GM18951 (cell line): Measurements from ENCODE around the gene RARA.
A peak's percentile ranks its signal among the peaks of the same experiment; 100 is the strongest.

Experiments used
- POLR2A ChIP-seq: IDR thresholded peaks from 4 replicates; pipeline ENCODE4 v1.6.1; 2011; ENCODE audit warnings: mild to moderate bottlenecking; ENCODE audit not compliant: insufficient read length, insufficient read depth; ENCODE audit errors: extremely low read depth
- in situ Hi-C: fragments of 300-500 bp; cut with MboI; formaldehyde crosslinking; loops from one replicate; pipeline ENCODE4 v1.12.0; 2022; ENCODE audit warnings: low sequenced_read_pairs, mixed read lengths, inconsistent platforms; ENCODE audit not compliant: unreplicated experiment

The RARA gene

GRCh38 chr17:40323391-40324381 is 14.7 kb downstream of the RARA start:
- in situ Hi-C loops, result no loop called here
- peak; percentile 36 for TF ChIP-seq POLR2A

DNA sequence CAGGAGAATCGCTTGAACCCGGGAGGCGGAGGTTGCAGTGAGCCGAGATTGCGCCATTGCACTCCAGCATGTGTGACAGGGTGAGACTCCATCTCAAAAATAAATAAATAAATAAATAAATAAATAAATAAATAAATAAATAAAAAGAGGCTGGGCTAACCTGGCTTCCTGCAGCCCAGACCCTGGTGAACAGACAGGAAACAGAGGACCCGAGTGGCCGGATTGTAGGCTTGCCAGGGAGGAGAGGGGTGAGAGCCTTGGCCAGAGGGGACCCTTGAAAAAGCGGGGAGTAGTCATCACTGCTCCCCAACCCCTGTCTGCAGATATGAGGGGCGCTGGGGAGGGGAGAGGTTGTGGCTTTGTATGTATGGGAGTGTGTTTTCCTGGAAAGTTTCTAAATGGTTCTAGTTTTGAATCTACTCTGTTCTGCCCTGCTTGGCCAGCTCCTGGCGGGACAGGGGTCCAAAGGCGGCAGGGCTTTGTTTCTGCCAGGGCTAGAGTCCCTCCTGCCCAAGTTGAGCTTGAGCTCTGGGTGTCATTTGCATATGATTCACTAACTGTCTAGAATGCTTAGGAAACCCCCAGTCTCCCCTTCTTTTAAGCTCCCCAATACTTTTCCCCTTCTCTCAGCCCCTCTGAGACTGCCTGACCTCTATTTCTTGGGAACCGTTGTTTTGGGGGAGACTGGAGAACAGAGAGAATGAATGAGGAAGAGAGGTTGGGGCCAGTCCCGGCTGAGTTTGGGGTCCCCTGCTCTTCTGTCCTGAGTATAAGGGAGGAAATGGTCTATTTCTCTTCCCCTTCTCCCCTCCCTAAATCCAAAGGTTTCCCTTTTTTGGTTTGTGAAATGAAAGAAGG is 16.4 kb downstream of the RARA start:
- peak; percentile 39 for TF ChIP-seq POLR2A
- in situ Hi-C loops, result no loop called here

DNA sequence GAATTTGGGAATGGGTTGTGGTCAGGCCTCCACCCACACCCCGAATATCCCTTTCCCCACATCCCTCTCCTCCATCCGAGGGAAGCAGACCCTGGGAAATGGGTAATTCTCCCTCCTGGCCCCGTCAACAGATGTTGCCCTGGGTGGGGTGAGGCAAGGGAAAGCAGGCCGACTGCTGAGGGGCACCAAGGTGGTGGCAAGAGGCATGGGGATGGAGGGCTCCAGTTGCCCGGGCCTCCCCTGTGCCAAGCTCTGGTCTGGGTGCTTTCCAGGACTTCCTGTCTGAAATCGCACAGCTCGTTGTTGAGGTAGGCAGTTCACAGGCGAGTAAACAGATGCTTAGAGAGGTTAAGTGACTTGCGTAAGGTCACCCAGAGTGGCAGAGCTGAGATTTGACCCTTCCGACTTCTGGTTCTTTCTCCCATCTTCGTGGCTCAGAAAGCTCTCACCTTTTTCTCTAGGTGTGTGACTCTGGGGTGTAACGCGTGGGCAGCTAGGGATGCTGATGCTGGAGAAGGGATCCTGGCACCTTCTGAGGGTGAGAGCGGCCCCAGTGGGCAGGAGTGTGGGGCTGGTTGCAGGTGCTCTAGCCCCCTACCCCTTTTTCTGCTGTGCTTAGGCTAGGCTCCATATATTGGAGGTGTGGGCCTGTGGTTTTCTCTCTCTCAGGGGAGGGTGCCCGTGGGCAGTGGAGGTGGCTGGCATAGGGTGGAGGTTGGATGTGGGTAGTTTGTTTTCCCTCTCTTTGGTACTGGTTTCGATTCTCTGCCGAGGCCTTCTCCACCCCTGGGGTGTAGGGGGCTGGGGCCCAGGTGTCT is 17.2 kb downstream of the RARA start:
- in situ Hi-C loops, result no loop called here
- no peak for TF ChIP-seq POLR2A

DNA sequence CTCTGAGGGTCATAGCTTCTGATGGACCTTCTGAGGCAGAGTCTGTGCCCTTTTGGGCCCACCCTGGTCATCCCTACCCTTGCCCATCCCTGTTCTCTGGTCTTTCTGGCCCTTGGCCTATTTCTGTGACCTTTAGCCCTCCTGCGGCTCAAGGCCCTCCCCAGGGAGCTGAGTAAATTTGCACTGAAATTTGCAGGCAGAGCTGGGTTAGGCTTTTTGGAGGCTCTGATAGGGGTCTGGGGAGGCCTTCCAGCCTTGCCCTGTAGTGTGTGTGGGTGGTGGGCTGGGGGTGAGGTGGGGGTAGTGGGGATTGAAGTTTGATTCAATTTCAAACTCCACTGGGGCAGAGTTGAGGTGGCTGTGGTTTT is 17.8 kb downstream of the RARA start:
- in situ Hi-C loops, result no loop called here

DNA sequence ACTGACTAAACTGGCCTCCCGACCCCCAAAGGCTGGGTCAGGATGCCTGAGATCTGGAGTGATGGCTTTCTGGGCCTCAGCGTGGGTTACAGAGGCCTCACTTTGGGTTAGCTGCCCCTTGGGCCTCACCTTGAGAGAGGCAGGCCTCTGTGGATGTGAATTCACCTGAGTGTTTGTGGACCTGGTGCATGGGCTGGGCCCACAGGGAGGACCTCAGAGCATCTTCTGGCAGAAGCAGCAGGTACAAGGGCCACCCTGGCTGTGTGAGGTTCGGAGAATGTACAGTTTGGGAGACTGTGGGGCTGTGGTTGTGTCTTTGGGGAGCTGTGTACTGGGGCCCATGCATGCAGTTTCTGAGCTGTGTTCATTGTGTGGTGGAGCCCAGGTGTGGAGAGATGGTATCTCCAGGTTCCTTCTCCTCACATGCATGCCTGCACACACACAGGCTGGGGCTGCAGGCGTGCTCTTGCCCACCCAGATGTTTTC is 18.3 kb downstream of the RARA start:
- in situ Hi-C loops, result no loop called here
- TF ChIP-seq POLR2A, result no peak

More for the DNA sequence above, 17.8 kb downstream of the RARA start:
- no peak for TF ChIP-seq POLR2A

GRCh38 chr17:40327735-40328385 is 18.9 kb downstream of the RARA start:
- in situ Hi-C loops, result no loop called here
- no peak for TF ChIP-seq POLR2A

DNA sequence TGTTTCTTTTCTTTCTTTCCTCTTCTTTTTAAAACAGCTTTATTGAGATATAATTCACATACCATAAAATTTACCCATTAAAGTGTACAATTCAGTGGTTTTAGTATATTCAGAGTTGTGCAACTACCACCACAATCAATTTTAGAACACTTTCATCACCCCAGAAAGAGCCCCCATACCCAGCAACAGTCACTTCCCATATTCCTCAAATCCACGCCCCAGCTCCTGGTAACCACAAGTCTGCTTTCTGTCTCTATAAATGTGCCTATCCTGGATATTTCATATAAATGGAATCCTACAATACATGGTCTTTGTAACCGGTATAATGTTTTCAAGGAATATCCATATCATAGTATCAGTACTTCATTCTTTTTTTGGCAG is 19.4 kb downstream of the RARA start:
- no peak for TF ChIP-seq POLR2A
- in situ Hi-C loops, result no loop called here

- no peak for TF ChIP-seq POLR2A
- in situ Hi-C loops, result no loop called here
Observed at GRCh38 chr17:40329839-40330794, 21.1 kb downstream of the RARA start.

GRCh38 chr17:40330850-40331470 is 22.0 kb downstream of the RARA start:
- in situ Hi-C loops, result no loop called here
- TF ChIP-seq POLR2A, result no peak

- no peak for TF ChIP-seq POLR2A
- in situ Hi-C loops, result no loop called here
Observed at GRCh38 chr17:40331743-40332641, 23.0 kb downstream of the RARA start.
